ENCODE measurements around the gene MYBPC2.

MYBPC2 gene

DNA sequence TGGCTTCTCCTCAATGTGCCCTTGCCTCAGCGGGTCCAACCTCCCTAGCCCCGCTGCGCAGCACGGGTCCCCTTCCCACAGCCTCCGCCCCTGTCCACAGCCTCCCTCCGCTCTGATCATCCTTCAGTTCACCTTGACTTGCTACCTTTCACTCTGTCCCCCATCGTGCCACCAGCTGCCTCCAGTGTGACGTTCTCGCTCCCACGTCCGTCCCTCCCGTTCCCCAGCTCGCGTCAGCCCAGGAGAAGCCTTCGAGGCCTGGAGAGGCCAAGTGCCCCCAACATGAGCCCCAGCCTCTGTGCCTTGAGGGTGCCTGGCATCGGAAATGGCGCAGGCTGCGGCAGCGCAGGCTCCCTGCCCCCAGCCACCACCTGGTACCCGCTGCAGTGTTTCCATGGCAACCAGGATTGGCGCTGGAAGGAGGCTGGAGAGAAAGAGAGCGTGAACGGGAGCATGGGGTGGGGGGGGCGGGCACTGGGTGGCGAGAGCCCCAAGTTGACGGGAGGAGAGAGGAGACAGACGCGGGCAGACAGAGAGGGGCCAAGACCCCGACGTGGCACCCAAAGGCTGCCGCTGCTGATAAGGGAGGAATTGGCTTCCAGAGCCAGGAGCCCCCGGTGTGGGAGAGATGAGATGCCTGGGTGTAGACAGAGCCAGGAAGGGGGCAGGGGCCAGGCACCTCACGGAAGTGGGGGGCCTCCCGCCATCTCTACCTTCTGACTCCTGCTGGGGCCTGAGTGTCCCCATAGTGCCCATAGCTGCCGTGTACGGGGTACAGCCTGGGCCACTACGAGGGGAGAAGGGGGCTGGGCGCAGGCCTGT, 81.9 kb downstream of the MYBPC2 start:
- Histone ChIP-seq H3K9ac (ENCODE audit: low read length) (peak overlapping the region; percentile 7), H3K36me3 (ENCODE audit: control insufficient read depth, insufficient read depth, low read length) (no peaks in the 10 kb centered on the region), H3K9me3 (ENCODE audit: control insufficient read depth, insufficient read depth, low read depth, low read length) (no peaks in the 10 kb centered on the region), H3K27me3 (ENCODE audit: control insufficient read depth, insufficient read depth, low read length) (peaks cover 8% of the 10 kb centered on the region), H3K4me1 (ENCODE audit: control insufficient read depth, insufficient read depth, low read length) (peaks cover 10% of the 10 kb centered on the region; the same call in 1 of the 2 replicates), H3K27ac (ENCODE audit: low read depth, low read length) (no peak overlapping the region), H3K4me3 (ENCODE audit: low read depth, low read length) (peak overlapping the region; percentile 44)

DNA sequence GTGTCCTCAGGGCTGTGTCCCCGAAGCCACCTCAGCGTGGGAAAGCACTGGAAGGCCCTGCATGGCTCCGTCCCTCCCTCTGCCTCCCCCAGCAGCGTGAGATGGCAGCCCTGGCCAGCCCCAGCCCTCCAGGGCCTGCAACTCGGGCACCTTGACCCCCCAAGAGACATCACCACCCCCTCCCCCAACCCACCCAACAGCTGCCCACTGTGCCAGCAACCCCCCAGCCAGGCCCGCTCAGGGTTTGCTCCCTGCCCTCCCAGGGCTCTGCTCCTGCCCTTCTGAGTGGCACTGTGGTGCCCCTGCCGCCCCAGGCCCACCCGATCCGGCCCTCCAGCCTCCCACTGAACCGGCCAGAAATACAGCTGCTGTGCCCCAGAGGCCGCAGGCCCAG, 82.5 kb downstream of the MYBPC2 start:
- Histone ChIP-seq H3K4me1 (ENCODE audit: control insufficient read depth, insufficient read depth, low read length) (peaks cover 8% of the 10 kb centered on the region; the same call in 1 of the 2 replicates), H3K27ac (ENCODE audit: low read depth, low read length) (no peak overlapping the region), H3K36me3 (ENCODE audit: control insufficient read depth, insufficient read depth, low read length) (no peaks in the 10 kb centered on the region)

More for the DNA sequence above, 82.5 kb downstream of the MYBPC2 start:
- Histone ChIP-seq H3K4me3 (ENCODE audit: low read depth, low read length) (no peak overlapping the region), H3K9me3 (ENCODE audit: control insufficient read depth, insufficient read depth, low read depth, low read length) (no peaks in the 10 kb centered on the region), H3K9ac (ENCODE audit: low read length) (no peak overlapping the region), H3K27me3 (ENCODE audit: control insufficient read depth, insufficient read depth, low read length) (peaks cover 8% of the 10 kb centered on the region)
